ENCODE results near the gene LEPR.

Gene LEPR

DNA sequence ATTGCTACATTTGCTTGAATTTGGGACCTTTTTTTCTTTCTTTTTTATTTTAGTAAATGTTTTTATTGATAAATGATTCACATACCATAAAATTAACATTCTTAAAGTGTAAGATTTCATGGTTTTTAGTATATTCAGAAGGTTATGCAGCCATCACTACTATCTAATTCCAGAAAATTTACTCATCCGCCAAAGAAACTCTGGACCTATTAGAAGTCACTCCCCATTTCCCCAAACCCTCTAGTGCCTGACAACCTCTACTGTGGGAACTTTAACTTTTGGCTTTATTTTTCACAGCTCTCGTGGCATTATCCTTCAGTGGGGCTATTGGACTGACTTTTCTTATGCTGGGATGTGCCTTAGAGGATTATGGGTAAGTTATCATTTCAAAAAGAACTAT, 4.5 kb downstream of the LEPR start:
- peaks cover 35% of the 10 kb centered on the region for H3K36me3 ChIP-seq (ENCODE audit: insufficient read depth, low read length)
- no peaks in the 10 kb centered on the region for H4K20me1 ChIP-seq (ENCODE audit: insufficient read depth, low read length)
- TF ChIP-seq, protein P1, sequence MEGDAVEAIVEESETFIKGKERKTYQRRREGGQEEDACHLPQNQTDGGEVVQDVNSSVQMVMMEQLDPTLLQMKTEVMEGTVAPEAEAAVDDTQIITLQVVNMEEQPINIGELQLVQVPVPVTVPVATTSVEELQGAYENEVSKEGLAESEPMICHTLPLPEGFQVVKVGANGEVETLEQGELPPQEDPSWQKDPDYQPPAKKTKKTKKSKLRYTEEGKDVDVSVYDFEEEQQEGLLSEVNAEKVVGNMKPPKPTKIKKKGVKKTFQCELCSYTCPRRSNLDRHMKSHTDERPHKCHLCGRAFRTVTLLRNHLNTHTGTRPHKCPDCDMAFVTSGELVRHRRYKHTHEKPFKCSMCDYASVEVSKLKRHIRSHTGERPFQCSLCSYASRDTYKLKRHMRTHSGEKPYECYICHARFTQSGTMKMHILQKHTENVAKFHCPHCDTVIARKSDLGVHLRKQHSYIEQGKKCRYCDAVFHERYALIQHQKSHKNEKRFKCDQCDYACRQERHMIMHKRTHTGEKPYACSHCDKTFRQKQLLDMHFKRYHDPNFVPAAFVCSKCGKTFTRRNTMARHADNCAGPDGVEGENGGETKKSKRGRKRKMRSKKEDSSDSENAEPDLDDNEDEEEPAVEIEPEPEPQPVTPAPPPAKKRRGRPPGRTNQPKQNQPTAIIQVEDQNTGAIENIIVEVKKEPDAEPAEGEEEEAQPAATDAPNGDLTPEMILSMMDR (IDR thresholded peaks at IDR 0.05; ENCODE audit: low read length): no peak
- no peak for TF ChIP-seq EZH2 (IDR thresholded peaks at IDR 0.05; ENCODE audit: borderline replicate concordance, low read length)
- H3K9me2 ChIP-seq (ENCODE audit: low read depth, low read length): no peaks in the 10 kb centered on the region
- H3K9me3 ChIP-seq (ENCODE audit: low read length): no peaks in the 10 kb centered on the region
- no peak overlapping the region for H3K27ac ChIP-seq (ENCODE audit: low read depth, low read length, poor library complexity, severe bottlenecking)
- no peak overlapping the region for H3K4me3 ChIP-seq (ENCODE audit: low read depth, low read length, poor library complexity, severe bottlenecking)
- no peaks in the 10 kb centered on the region for H3F3A ChIP-seq (ENCODE audit: insufficient read depth, low read length)
- no peak overlapping the region for H2AFZ ChIP-seq (ENCODE audit: low read length)
- no peak overlapping the region for H3K9ac ChIP-seq (ENCODE audit: low read length)
- 0 out of 2 replicates have a peak, but pooled peaks cover 9% of the 10 kb centered on the region for H3K79me2 ChIP-seq (ENCODE audit: insufficient read depth, low read length)
- peaks cover 27% of the 10 kb centered on the region for H3K4me1 ChIP-seq (ENCODE audit: insufficient read depth, low read length, severe bottlenecking)
- no peaks in the 10 kb centered on the region for H3K27me3 ChIP-seq (ENCODE audit: insufficient read depth, low read length)
- H3K4me2 ChIP-seq (ENCODE audit: low read length): no peak overlapping the region

DNA sequence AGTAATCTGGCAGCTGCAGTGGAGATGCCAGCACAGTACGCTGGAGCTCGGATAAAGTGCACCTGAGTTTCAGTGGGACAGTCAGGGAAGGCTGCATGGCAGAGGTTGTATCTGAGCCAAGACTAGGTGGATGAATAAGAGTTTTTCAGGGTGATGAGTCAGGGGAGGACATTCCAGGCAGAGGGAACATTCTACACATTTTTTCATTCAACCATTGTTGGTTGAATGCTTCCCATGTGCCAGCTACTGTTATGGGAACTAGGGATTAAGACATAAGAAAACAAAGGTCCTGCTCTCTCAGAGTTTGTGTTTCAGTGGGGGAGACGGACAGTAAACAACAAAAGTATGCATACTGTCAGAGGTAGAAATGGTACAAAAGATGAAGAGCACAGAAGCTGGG, 5.2 kb downstream of the LEPR start:
- H4K20me1 ChIP-seq (ENCODE audit: insufficient read depth, low read length): no peaks in the 10 kb centered on the region

DNA sequence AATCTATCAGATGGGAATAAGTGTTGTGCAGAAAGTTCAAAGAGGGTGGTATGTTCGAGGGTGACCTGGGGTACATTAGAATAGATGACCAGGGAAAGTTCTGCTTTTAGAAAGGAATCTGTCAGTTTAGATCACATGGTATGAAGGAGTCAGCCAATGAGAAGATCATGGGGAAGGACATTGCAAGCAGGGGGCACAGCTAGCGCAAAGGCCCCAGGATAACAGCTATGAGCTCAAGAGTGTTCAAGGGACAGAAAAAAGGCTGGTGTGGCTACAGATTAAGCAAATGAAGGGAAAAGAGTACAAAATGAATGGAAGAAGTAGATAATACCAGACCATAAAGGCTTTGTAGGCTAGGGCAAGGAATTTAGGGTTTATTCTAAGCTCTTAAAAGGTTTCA, 8.6 kb downstream of the LEPR start:
- Histone ChIP-seq H3K4me2 (ENCODE audit: low read length) (no peak overlapping the region), H3K79me2 (ENCODE audit: insufficient read depth, low read length) (no peaks in the 10 kb centered on the region), H3F3A (ENCODE audit: insufficient read depth, low read length) (no peaks in the 10 kb centered on the region), H3K9ac (ENCODE audit: low read length) (no peak overlapping the region), H2AFZ (ENCODE audit: low read length) (no peak overlapping the region), H3K4me3 (ENCODE audit: low read depth, low read length, poor library complexity, severe bottlenecking) (no peak overlapping the region), H3K27me3 (ENCODE audit: insufficient read depth, low read length) (no peaks in the 10 kb centered on the region), H3K9me2 (ENCODE audit: low read depth, low read length) (no peaks in the 10 kb centered on the region), H4K20me1 (ENCODE audit: insufficient read depth, low read length) (no peaks in the 10 kb centered on the region), H3K27ac (ENCODE audit: low read depth, low read length, poor library complexity, severe bottlenecking) (no peak overlapping the region), H3K4me1 (ENCODE audit: insufficient read depth, low read length, severe bottlenecking) (no peaks in the 10 kb centered on the region), H3K36me3 (ENCODE audit: insufficient read depth, low read length) (peaks cover 35% of the 10 kb centered on the region), H3K9me3 (ENCODE audit: low read length) (no peaks in the 10 kb centered on the region)
- no peak for TF ChIP-seq EZH2 (IDR thresholded peaks at IDR 0.05; ENCODE audit: borderline replicate concordance, low read length)
- TF ChIP-seq, protein P1 (IDR thresholded peaks at IDR 0.05; ENCODE audit: low read length): no peak

More for the DNA sequence above, 5.2 kb downstream of the LEPR start:
- Histone ChIP-seq H3K79me2 (ENCODE audit: insufficient read depth, low read length) (0 out of 2 replicates have a peak, but pooled peaks cover 9% of the 10 kb centered on the region), H3K27me3 (ENCODE audit: insufficient read depth, low read length) (no peaks in the 10 kb centered on the region), H3K27ac (ENCODE audit: low read depth, low read length, poor library complexity, severe bottlenecking) (no peak overlapping the region), H3F3A (ENCODE audit: insufficient read depth, low read length) (no peaks in the 10 kb centered on the region), H3K4me2 (ENCODE audit: low read length) (no peak overlapping the region), H3K9ac (ENCODE audit: low read length) (no peak overlapping the region), H3K4me1 (ENCODE audit: insufficient read depth, low read length, severe bottlenecking) (peaks cover 27% of the 10 kb centered on the region), H3K36me3 (ENCODE audit: insufficient read depth, low read length) (peaks cover 35% of the 10 kb centered on the region), H3K4me3 (ENCODE audit: low read depth, low read length, poor library complexity, severe bottlenecking) (no peak overlapping the region), H3K9me2 (ENCODE audit: low read depth, low read length) (no peaks in the 10 kb centered on the region), H3K9me3 (ENCODE audit: low read length) (no peaks in the 10 kb centered on the region), H2AFZ (ENCODE audit: low read length) (no peak overlapping the region)
- TF ChIP-seq, protein P1 (IDR thresholded peaks at IDR 0.05; ENCODE audit: low read length): no peak
- TF ChIP-seq EZH2 (IDR thresholded peaks at IDR 0.05; ENCODE audit: borderline replicate concordance, low read length): no peak
